IPS-NIHi11 (cell line): ENCODE results near the gene MUC6.
A peak's percentile ranks its signal among the peaks of the same experiment; 100 is the strongest.
"Not testable (repeated sequence)": the region's sequence is repeated elsewhere in the genome, so short reads cannot be mapped to it uniquely, and the experiment has no call there.

Experiments
- DNase-seq: peaks from one replicate; pipeline ENCODE4 v3.0.0; 2012; ENCODE audit warnings: mixed read lengths, low spot score

The MUC6 gene

GRCh38 chr11:987671-988070 lies 48.8 kb downstream of the MUC6 start:
- DNase-seq, result no peak

- no peak for DNase-seq
Measured at GRCh38 chr11:986952-987305, 49.6 kb downstream of the MUC6 start.

- no peak for DNase-seq
Measured at GRCh38 chr11:986270-986951, 50.1 kb downstream of the MUC6 start.

GRCh38 chr11:985848-986247 lies 50.7 kb downstream of the MUC6 start:
- no peak for DNase-seq

GRCh38 chr11:985406-985805 lies 51.1 kb downstream of the MUC6 start:
- DNase-seq, result no peak

- no peak for DNase-seq
Measured at GRCh38 chr11:984546-984945, 52.0 kb downstream of the MUC6 start.

GRCh38 chr11:981764-982163 lies 54.8 kb downstream of the MUC6 start:
- DNase-seq, result no peak

GRCh38 chr11:980438-981357 lies 55.8 kb downstream of the MUC6 start:
- no peak for DNase-seq

- no peak for DNase-seq
Measured at GRCh38 chr11:978781-979180, 57.7 kb downstream of the MUC6 start.

- no peak for DNase-seq
Measured at GRCh38 chr11:977830-978720, 58.4 kb downstream of the MUC6 start.

GRCh38 chr11:976431-977160 lies 59.9 kb downstream of the MUC6 start:
- no peak for DNase-seq

- peak; percentile 80 for DNase-seq
Measured at GRCh38 chr11:975827-976226, 60.7 kb downstream of the MUC6 start.

GRCh38 chr11:975376-975775 lies 61.1 kb downstream of the MUC6 start:
- DNase-seq, result not testable (repeated sequence)

- DNase-seq, result no peak
Measured at GRCh38 chr11:973237-973636, 63.3 kb downstream of the MUC6 start.

GRCh38 chr11:972523-973211 lies 63.9 kb downstream of the MUC6 start:
- DNase-seq, result no peak

GRCh38 chr11:971731-972365 lies 64.7 kb downstream of the MUC6 start:
- no peak for DNase-seq

GRCh38 chr11:971092-971690 lies 65.3 kb downstream of the MUC6 start:
- peak; percentile 3 for DNase-seq

GRCh38 chr11:970319-970871 lies 66.1 kb downstream of the MUC6 start:
- DNase-seq, result peak; percentile 5

GRCh38 chr11:969651-970205 lies 66.8 kb downstream of the MUC6 start:
- DNase-seq, result peak; percentile 3

- no peak for DNase-seq
Measured at GRCh38 chr11:968822-969221, 67.7 kb downstream of the MUC6 start.
